ENCODE results near the gene WDFY2. TPM values are rescaled to one million over a fixed set of nuclear protein-coding genes. Genes with fewer than 3 reads are reported as not detected.

Gene WDFY2
- total RNA-seq, 1 experiment from 2014 or later, result 26.4 TPM

GRCh38 chr13:51621602-51622001 is 37.3 kb downstream of the WDFY2 start:
- no peak for TF ChIP-seq CTCF (conservative IDR thresholded peaks at IDR 0.05)
- Histone ChIP-seq H3K79me1 (ENCODE audit: insufficient read depth, low read depth, low read length, poor library complexity, severe bottlenecking) (no peaks in the 10 kb centered on the region), H3K23me2 (ENCODE audit: insufficient read length, low read depth, low read length, poor library complexity, severe bottlenecking) (no peaks in the 10 kb centered on the region), H2BK12ac (ENCODE audit: insufficient read length, low read depth, low read length) (no peak overlapping the region), H3K27ac (ENCODE audit: insufficient read length, low read depth, low read length) (no peak overlapping the region), H2BK20ac (ENCODE audit: low read depth, low read length, poor library complexity, severe bottlenecking) (no peak overlapping the region), H3K79me2 (ENCODE audit: insufficient read depth, low read length) (peaks cover 6% of the 10 kb centered on the region; the same call in 1 of the 2 replicates), H3K4me2 (ENCODE audit: insufficient read depth, insufficient read length, low read length) (no peak overlapping the region), H2BK5ac (ENCODE audit: insufficient read length, low read length) (no peak overlapping the region), H2BK15ac (ENCODE audit: low read depth, low read length) (no peak overlapping the region), H3T11ph (ENCODE audit: low read length) (no peak overlapping the region), H2BK120ac (ENCODE audit: low read depth, low read length, poor library complexity, severe bottlenecking) (no peak overlapping the region), H4K91ac (ENCODE audit: insufficient read length, low read depth, low read length) (no peak overlapping the region), H4K20me1 (ENCODE audit: control insufficient read depth, insufficient read depth, insufficient read length) (no peaks in the 10 kb centered on the region), H3K18ac (ENCODE audit: insufficient read length, low read depth, low read length) (no peak overlapping the region), H3K4me1 (ENCODE audit: insufficient read depth, low read length) (peaks cover 4% of the 10 kb centered on the region; the same call in 1 of the 2 replicates), H3K9me3 (ENCODE audit: control insufficient read depth, low read depth, low read length) (no peaks in the 10 kb centered on the region), H2AFZ (ENCODE audit: low read length) (no peak overlapping the region), H3K9ac (ENCODE audit: extremely low read depth, insufficient read length, low read length) (no peak overlapping the region), H2AK5ac (ENCODE audit: insufficient read length, low read length) (no peak overlapping the region), H4K5ac (ENCODE audit: insufficient read length, low read depth, low read length) (no peak overlapping the region), H3K56ac (ENCODE audit: insufficient read length, low read depth, low read length) (no peak overlapping the region), H3K27me3 (ENCODE audit: insufficient read depth, low read length) (no peaks in the 10 kb centered on the region), H3K4ac (ENCODE audit: low read depth, low read length) (no peak overlapping the region), H4K8ac (replicated peaks; ENCODE audit: insufficient read length, low read depth, low read length) (no peak overlapping the region), H3K23ac (ENCODE audit: insufficient read length, low read depth, low read length) (no peak overlapping the region), H3K14ac (ENCODE audit: insufficient read depth, low read length) (no peak overlapping the region)
- no peak for DNase-seq
- H3K4me1 Mint-ChIP-seq, result peaks cover 47 to 51% of the 10 kb centered on the region in 2 experiments
- WGBS (ENCODE audit: extremely low coverage, insufficient read length, low lambda C conversion rate), result no CpG with 5 or more reads among the region's 2 CpGs
- no peaks in the 10 kb centered on the region for H3K27me3 Mint-ChIP-seq (ENCODE audit: low read depth)
- peak overlapping the region in 1 of 3 experiments; percentile 17; a peak in 3 of 7 replicates for H3K27ac Mint-ChIP-seq
- H3K36me3 Mint-ChIP-seq (ENCODE audit: insufficient read depth in 1 of 3, low read depth in 3 of 3), result no peaks in the 10 kb centered on the region; a peak in 1 of 7 replicates
- no peaks in the 10 kb centered on the region for H3K9me3 Mint-ChIP-seq
- no peak overlapping the region for H3K4me3 Mint-ChIP-seq
